ENCODE data around the gene CD248.

DNA sequence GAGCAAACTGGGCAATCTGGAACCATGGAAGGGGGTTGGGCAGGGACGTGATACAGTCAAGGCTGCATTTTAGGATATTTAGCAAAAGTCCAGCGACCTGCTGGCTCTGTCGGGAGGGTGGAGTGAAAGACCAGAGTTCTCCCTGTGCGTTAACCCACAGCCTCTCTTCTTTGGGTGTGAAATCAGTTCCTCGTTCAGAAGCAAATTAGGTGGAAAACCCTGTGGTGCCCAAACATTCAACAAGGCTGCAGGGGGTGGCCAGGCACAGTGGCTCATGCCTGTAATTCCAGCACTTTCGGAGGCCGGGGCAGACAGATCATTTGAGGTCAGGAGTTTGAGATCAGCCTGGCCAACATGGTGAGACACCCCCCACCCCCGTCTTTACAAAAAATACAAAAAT, 19.2 kb downstream of the CD248 start:
- TF ChIP-seq, protein P1, sequence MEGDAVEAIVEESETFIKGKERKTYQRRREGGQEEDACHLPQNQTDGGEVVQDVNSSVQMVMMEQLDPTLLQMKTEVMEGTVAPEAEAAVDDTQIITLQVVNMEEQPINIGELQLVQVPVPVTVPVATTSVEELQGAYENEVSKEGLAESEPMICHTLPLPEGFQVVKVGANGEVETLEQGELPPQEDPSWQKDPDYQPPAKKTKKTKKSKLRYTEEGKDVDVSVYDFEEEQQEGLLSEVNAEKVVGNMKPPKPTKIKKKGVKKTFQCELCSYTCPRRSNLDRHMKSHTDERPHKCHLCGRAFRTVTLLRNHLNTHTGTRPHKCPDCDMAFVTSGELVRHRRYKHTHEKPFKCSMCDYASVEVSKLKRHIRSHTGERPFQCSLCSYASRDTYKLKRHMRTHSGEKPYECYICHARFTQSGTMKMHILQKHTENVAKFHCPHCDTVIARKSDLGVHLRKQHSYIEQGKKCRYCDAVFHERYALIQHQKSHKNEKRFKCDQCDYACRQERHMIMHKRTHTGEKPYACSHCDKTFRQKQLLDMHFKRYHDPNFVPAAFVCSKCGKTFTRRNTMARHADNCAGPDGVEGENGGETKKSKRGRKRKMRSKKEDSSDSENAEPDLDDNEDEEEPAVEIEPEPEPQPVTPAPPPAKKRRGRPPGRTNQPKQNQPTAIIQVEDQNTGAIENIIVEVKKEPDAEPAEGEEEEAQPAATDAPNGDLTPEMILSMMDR (IDR thresholded peaks at IDR 0.05), result no peak
- no peak for TF ChIP-seq POLR2A (IDR thresholded peaks at IDR 0.05)
